WTC11 (cell line): ENCODE measurements around the gene UBD. TPM values are rescaled to one million over a fixed set of nuclear protein-coding genes. Genes with fewer than 3 reads are reported as not detected.

Experiments used
- ATAC-seq: fragments of 200-7000 bp; cut with Tn5 transposase; 2 replicates; pipeline ENCODE4 v1.10.0; 2021; ENCODE audit warnings: mild to moderate bottlenecking, moderate library complexity
- CTCF ChIA-PET: fragments of 300-600 bp; sonication (Branson Sonifier 250); formaldehyde crosslinking; loops from one replicate; lab custom pipeline; 2021; ENCODE audit warnings: antibody characterized with exemption; lab: Charles Lee
- POLR2A ChIA-PET: fragments of 350-600 bp; sonication (Branson Sonifier 250); formaldehyde crosslinking; loops from one replicate; lab custom pipeline; 2021; ENCODE audit warnings: antibody characterized with exemption; lab: Charles Lee
- DNase-seq: peaks from one replicate; pipeline ENCODE4 v3.0.0; 2021; ENCODE audit warnings: low spot score
- H3K27ac Mint-ChIP-seq: 2 replicates; pipeline ENCODE4 v1.8.0; 2021; ENCODE audit warnings: mixed read lengths
- H3K27me3 Mint-ChIP-seq: 2 replicates; pipeline ENCODE4 v1.8.0; 2021; ENCODE audit warnings: low read depth, mild to moderate bottlenecking, moderate library complexity, mixed read lengths
- H3K36me3 Mint-ChIP-seq: 2 replicates; pipeline ENCODE4 v1.8.0; 2021; ENCODE audit warnings: mixed read lengths
- H3K4me1 Mint-ChIP-seq: 2 replicates; pipeline ENCODE4 v1.8.0; 2022; ENCODE audit warnings: mixed read lengths
- H3K4me3 Mint-ChIP-seq: 2 replicates; pipeline ENCODE4 v1.8.0; 2021; ENCODE audit warnings: mild to moderate bottlenecking, moderate library complexity, mixed read lengths
- H3K9me3 Mint-ChIP-seq: 2 replicates; pipeline ENCODE4 v1.8.0; 2021; ENCODE audit warnings: mixed read lengths
- ATF1 ChIP-seq: sonication (generic); formaldehyde crosslinking; IDR thresholded peaks from 2 replicates; pipeline ENCODE4 v1.8.1; 2023; ENCODE audit warnings: mild to moderate bottlenecking, moderate library complexity, missing genetic modification reagents
- ATF3 ChIP-seq: sonication (generic); formaldehyde crosslinking; conservative IDR thresholded peaks from 2 replicates; pipeline ENCODE4 v1.8.1; 2022; ENCODE audit warnings: mild to moderate bottlenecking, missing genetic modification reagents
- ELF4 ChIP-seq: sonication (generic); formaldehyde crosslinking; IDR thresholded peaks from 2 replicates; pipeline ENCODE4 v1.8.1; 2022; ENCODE audit warnings: low read depth, mild to moderate bottlenecking, moderate library complexity, missing genetic modification reagents
- ETV6 ChIP-seq: sonication (generic); formaldehyde crosslinking; IDR thresholded peaks from 2 replicates; pipeline ENCODE4 v1.8.1; 2022; ENCODE audit warnings: mild to moderate bottlenecking, missing genetic modification reagents
- FOXK1 ChIP-seq: sonication (generic); formaldehyde crosslinking; IDR thresholded peaks from 2 replicates; pipeline ENCODE4 v1.8.0; 2022; ENCODE audit warnings: mild to moderate bottlenecking, moderate library complexity, missing genetic modification reagents
- HMGXB4 ChIP-seq: sonication (generic); formaldehyde crosslinking; IDR thresholded peaks from 2 replicates; pipeline ENCODE4 v1.8.1; 2023; ENCODE audit warnings: mild to moderate bottlenecking, moderate library complexity, missing genetic modification reagents
- MYBL2 ChIP-seq: sonication (generic); formaldehyde crosslinking; IDR thresholded peaks from 2 replicates; pipeline ENCODE4 v1.8.1; 2023; ENCODE audit warnings: mild to moderate bottlenecking, moderate library complexity, missing genetic modification reagents
- NFYB ChIP-seq: sonication (generic); formaldehyde crosslinking; conservative IDR thresholded peaks from 2 replicates; pipeline ENCODE4 v1.8.0; 2022; ENCODE audit warnings: low read depth, missing genetic modification reagents
- OVOL2 ChIP-seq: fragments of 250-450 bp; sonication (Bioruptor Pico); IDR thresholded peaks from 2 replicates; pipeline ENCODE4 v1.9.0; 2021; ENCODE audit warnings: mild to moderate bottlenecking, borderline replicate concordance
- ZNF219 ChIP-seq: sonication (generic); formaldehyde crosslinking; IDR thresholded peaks from 2 replicates; pipeline ENCODE4 v1.8.0; 2023; ENCODE audit warnings: missing genetic modification reagents, mild to moderate bottlenecking, borderline replicate concordance
- ZNF317 ChIP-seq: sonication (generic); formaldehyde crosslinking; IDR thresholded peaks from 2 replicates; pipeline ENCODE4 v1.8.1; 2023; ENCODE audit warnings: low read depth, mild to moderate bottlenecking, moderate library complexity, missing genetic modification reagents, borderline replicate concordance
- total RNA-seq: library from RNA; stranded (reverse); gene quantifications from 3 replicates; pipeline ENCODE4 v1.2.3, GENCODE V29; 2021
- TF ChIP-seq, protein P1 (sequence below): fragments of 250-450 bp; sonication (Bioruptor Pico); IDR thresholded peaks from 2 replicates; pipeline ENCODE4 v1.8.0; 2021; ENCODE audit warnings: mild to moderate bottlenecking
- TF ChIP-seq, protein P2 (sequence below): sonication (generic); formaldehyde crosslinking; conservative IDR thresholded peaks from 2 replicates; pipeline ENCODE4 v1.8.1; 2023; ENCODE audit warnings: mild to moderate bottlenecking, low read depth, missing genetic modification reagents, moderate library complexity
- TF ChIP-seq, protein P3 (sequence below): fragments of 200-600 bp; IDR thresholded peaks from 2 replicates; pipeline ENCODE4 v1.8.0; 2022; ENCODE audit warnings: antibody characterized with exemption
- TF ChIP-seq, protein P4 (sequence below): sonication (generic); formaldehyde crosslinking; IDR thresholded peaks from 2 replicates; pipeline ENCODE4 v1.8.1; 2022; ENCODE audit warnings: mild to moderate bottlenecking, missing genetic modification reagents, moderate library complexity, borderline replicate concordance

The UBD gene
- total RNA-seq, 1 experiment from 2014 or later, result 0.15 TPM

- TF ChIP-seq HMGXB4 (CRISPR knock-in tag) (no peak), ATF1 (CRISPR knock-in tag) (no peak), NFYB (CRISPR knock-in tag) (no peak), ETV6 (CRISPR knock-in tag) (no peak)
- TF ChIP-seq, protein P1, sequence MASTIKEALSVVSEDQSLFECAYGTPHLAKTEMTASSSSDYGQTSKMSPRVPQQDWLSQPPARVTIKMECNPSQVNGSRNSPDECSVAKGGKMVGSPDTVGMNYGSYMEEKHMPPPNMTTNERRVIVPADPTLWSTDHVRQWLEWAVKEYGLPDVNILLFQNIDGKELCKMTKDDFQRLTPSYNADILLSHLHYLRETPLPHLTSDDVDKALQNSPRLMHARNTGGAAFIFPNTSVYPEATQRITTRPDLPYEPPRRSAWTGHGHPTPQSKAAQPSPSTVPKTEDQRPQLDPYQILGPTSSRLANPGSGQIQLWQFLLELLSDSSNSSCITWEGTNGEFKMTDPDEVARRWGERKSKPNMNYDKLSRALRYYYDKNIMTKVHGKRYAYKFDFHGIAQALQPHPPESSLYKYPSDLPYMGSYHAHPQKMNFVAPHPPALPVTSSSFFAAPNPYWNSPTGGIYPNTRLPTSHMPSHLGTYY, result no peak
- TF ChIP-seq, protein P2, sequence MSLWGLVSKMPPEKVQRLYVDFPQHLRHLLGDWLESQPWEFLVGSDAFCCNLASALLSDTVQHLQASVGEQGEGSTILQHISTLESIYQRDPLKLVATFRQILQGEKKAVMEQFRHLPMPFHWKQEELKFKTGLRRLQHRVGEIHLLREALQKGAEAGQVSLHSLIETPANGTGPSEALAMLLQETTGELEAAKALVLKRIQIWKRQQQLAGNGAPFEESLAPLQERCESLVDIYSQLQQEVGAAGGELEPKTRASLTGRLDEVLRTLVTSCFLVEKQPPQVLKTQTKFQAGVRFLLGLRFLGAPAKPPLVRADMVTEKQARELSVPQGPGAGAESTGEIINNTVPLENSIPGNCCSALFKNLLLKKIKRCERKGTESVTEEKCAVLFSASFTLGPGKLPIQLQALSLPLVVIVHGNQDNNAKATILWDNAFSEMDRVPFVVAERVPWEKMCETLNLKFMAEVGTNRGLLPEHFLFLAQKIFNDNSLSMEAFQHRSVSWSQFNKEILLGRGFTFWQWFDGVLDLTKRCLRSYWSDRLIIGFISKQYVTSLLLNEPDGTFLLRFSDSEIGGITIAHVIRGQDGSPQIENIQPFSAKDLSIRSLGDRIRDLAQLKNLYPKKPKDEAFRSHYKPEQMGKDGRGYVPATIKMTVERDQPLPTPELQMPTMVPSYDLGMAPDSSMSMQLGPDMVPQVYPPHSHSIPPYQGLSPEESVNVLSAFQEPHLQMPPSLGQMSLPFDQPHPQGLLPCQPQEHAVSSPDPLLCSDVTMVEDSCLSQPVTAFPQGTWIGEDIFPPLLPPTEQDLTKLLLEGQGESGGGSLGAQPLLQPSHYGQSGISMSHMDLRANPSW (CRISPR knock-in tag), result no peak
- TF ChIP-seq, protein P3, sequence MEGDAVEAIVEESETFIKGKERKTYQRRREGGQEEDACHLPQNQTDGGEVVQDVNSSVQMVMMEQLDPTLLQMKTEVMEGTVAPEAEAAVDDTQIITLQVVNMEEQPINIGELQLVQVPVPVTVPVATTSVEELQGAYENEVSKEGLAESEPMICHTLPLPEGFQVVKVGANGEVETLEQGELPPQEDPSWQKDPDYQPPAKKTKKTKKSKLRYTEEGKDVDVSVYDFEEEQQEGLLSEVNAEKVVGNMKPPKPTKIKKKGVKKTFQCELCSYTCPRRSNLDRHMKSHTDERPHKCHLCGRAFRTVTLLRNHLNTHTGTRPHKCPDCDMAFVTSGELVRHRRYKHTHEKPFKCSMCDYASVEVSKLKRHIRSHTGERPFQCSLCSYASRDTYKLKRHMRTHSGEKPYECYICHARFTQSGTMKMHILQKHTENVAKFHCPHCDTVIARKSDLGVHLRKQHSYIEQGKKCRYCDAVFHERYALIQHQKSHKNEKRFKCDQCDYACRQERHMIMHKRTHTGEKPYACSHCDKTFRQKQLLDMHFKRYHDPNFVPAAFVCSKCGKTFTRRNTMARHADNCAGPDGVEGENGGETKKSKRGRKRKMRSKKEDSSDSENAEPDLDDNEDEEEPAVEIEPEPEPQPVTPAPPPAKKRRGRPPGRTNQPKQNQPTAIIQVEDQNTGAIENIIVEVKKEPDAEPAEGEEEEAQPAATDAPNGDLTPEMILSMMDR, result no peak
These were observed 29.6 kb downstream of the UBD start (continued) for GRCh38 chr6:29529956-29530355.

DNA sequence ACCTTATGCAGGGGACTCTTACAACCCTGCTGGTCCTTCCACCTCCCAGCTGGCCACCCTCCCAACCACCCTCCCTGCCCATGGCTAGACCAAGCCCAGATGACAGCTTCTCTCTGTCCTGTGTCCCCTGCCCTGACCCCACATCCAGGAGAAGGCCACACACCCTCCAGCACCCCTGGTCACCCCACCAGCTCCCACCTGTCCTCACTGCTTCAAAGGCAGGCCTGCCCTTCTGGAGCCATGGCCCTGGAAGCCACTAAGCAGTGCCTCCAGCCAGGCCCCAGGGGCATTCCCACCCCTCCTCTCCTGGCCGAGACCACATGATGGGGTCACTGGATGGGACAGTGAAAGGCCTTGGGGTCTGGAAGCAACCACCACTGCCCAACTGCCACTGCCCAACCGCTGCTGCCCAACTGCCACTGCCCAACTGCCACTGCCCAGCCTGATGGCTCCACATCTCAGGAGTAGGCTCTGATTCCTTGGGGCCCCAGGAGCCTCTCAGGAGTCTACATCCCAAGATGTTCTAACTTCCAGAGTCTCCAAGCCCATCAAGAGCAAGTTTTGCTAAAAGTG, 30.5 kb downstream of the UBD start:
- TF ChIP-seq FOXK1 (CRISPR knock-in tag) (no peak), MYBL2 (no peak), NFYB (CRISPR knock-in tag) (no peak), ATF3 (no peak), OVOL2 (no peak), ZNF219 (CRISPR knock-in tag) (no peak), ELF4 (no peak), ZNF317 (CRISPR knock-in tag) (no peak)
- TF ChIP-seq, protein P4, sequence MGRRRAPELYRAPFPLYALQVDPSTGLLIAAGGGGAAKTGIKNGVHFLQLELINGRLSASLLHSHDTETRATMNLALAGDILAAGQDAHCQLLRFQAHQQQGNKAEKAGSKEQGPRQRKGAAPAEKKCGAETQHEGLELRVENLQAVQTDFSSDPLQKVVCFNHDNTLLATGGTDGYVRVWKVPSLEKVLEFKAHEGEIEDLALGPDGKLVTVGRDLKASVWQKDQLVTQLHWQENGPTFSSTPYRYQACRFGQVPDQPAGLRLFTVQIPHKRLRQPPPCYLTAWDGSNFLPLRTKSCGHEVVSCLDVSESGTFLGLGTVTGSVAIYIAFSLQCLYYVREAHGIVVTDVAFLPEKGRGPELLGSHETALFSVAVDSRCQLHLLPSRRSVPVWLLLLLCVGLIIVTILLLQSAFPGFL, result no peak
- TF ChIP-seq, all 79 proteins: peak for 0
- POLR2A ChIA-PET, result interaction anchor here (0.6 kb wide), 1 partner anchor 541 kb away, joined by 8 read pairs; no protein-coding TSS in a partner anchor
- ATAC-seq (no peak), DNase-seq (no peak)
- Mint-ChIP-seq H3K27ac (no peak overlapping the region), H3K9me3 (peaks cover 20% of the 10 kb centered on the region), H3K27me3 (no peaks in the 10 kb centered on the region), H3K36me3 (peaks cover 8% of the 10 kb centered on the region), H3K4me3 (no peak overlapping the region), H3K4me1 (peaks cover 20% of the 10 kb centered on the region)
- CTCF ChIA-PET, result no interaction called here
